GOT3 (cell line): ENCODE results near the gene WNT4.

ENCODE experiments used
- DNase-seq: peaks from one replicate; lab custom pipeline; 2025; ENCODE audit warnings: mixed read lengths; lab: John Stamatoyannopoulos, UW

The WNT4 gene

DNA sequence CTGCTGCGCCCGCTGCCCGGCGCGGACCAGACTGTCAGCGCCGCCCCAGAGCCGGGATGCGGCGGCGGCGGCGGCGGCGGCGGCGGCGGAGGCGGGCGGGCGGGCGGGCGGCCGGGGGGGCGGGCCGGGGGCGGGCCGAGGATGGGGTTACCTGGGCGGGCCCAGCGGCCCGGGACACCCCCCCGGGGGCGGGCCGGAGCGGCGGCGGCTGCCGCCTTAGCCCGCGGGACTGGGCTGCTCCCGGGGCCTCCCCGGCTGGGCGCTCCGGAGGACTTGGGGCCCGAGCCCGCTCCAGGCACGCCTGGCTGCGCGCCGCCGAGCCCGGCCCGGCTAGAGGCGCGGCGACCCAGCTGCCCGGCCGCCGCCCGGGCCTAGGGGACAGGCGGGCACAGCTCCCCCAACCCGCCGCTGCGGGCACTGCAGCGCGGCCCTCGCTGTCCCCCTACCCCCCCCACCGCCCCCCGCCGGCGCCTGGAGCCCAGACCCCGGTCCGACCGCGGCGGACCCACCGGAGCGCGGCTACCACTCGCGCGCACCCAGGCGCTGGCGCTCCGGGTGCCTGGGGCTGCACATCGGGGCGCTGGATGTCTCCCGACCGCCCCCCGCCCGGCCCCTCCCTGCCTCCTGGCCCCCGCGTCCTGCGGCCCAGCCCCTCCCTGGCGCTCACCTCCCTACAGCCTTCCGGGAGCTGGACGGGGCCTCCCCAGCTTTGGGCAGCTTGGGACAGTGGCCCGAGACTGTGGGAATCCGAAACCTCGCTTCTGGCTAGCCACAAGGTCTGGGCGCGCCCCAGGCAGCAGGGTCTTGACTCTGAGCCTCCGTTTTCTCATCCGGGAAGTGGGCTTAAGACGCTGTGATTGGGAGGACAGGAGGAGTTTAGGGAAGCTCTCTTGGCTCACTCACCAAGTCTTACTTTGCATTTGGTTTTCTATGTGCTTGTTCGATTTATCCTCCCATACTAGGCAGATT, at the start of gene WNT4:
Gene WNT4 (minus strand): TSS at position 33 of the 969 bp plus-strand sequence. CDS start 175 bp downstream, outside the sequence.
- no peak for DNase-seq

DNA sequence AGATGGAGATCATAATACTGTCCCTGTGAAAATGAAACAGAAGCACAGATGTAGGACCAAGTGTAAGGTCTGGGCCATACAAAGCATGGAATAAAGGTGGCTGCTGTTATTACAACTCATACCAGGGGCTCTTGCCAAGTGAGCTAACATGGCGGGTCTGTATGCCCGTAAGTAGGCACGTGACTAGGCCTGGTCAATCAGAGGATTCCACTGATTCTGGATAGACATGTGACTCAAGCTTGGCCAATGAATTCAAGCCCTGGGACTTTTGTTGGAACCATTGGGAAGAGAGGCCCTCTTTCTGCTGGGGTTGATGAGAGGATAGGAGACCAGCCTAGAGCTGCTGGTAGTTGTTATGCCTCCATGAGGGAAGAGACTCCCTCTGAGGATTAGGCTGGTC, 47.8 kb upstream of the WNT4 start:
- DNase-seq, result no peak

DNA sequence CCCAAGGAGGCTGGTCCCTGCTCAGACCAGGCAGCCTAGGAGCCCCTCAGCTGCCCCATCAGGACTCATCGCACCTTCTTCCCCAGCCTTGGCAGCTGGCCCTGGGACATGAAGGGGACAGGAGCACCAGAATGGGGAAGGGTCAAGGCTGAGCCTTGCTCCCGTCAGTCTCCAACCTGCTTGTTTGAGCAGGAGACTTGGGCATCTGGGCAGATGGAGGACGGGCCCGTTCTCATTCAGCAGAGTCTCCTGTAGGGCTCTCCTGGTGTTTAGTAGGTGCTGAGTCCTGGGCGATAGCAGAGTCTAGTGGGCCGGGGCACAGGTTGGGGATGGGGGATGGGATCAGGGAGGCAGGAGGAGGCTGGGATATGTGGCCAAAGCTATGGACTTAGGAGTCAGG, 47.4 kb upstream of the WNT4 start:
- no peak for DNase-seq

DNA sequence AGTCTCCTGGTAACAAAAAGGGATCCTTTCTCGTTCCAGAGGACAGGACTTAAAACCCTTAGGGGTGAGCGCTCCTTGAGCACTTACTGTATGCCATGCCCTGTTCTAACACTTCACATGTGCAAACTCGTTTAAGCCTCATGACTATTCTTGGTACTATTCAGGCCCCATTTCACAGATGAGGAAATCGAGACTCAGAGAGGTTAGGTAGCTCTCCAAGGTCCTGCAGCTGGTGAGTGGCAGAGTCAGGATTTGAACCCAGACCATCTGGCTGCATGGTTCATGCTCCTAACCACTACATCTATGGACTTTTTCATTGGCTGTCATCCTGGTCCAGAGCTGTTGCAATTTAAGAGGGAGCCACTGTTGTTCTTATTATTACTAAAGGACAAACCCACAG, 46.7 kb upstream of the WNT4 start:
- no peak for DNase-seq

GRCh38 chr1:22188914-22189313, 46.0 kb upstream of the WNT4 start:
- no peak for DNase-seq

- no peak for DNase-seq
Observed at GRCh38 chr1:22188436-22188835, 45.5 kb upstream of the WNT4 start.

DNA sequence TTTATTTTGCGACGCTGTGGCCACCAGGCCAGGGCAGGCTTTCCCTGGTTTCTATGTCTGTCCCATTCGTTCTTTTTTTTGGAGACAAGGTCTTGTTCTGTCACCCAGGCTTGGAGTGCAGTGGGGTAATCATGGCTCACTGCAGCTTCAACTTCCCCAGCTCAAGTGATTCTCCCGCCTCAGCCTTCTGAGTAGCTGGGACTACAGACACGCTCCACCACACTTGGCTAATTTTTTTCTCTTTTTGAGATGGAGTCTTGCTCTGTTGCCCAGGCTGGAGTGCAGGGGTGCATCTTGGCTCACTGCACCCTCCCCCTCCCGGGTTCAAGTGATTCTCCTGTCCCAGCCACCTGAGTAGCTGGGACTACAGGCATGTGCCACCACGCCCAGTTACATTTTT, 43.4 kb upstream of the WNT4 start:
- DNase-seq, result no peak

- no peak for DNase-seq
Observed at GRCh38 chr1:22184892-22185612, 42.2 kb upstream of the WNT4 start.

DNA sequence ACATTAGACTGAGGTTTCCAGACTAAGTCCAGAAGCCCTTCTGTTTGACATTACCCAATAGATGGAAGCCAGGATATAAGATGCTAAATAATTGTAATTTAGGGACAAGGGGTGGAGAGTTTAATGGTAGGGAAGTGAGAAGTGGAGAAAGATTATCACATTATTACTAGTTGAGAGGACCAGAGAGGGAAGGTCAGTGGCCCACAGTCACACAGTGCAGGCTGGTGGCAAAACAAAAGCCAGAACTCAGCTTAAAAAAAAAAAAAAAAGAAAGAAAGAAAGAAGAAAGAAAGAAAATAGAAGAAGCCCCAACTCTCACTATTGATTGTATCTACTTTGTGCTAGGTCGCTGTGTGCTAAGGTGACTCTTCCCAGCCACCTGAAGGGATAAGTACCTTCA, 41.6 kb upstream of the WNT4 start:
- DNase-seq, result no peak

- no peak for DNase-seq
Observed at GRCh38 chr1:22182715-22183114, 39.8 kb upstream of the WNT4 start.

- no peak for DNase-seq
Observed at GRCh38 chr1:22179197-22179803, 36.4 kb upstream of the WNT4 start.

GRCh38 chr1:22177354-22178003, 34.6 kb upstream of the WNT4 start:
- no peak for DNase-seq

DNA sequence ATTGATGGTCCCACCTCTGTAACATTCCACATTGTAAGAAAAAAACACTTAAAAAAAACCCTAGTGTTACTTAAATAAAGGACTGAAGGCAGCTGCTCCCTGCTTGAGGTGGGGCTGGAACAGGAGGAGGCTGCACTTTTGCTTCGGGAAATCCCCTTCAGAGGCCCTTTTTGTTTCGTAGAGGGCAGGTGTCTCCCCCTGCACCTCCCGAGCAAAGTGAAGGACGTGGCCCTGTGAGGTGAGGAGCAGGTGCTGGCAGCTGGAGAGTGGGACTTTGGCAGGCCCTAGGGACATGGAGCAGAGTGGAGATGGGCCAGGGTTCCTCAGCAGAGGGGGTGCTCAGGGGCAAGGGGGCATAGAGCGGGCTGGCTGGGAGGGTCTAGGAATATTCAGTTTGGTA, 33.4 kb upstream of the WNT4 start:
- DNase-seq, result no peak

- no peak for DNase-seq
Observed at GRCh38 chr1:22174446-22175220, 31.7 kb upstream of the WNT4 start.

DNA sequence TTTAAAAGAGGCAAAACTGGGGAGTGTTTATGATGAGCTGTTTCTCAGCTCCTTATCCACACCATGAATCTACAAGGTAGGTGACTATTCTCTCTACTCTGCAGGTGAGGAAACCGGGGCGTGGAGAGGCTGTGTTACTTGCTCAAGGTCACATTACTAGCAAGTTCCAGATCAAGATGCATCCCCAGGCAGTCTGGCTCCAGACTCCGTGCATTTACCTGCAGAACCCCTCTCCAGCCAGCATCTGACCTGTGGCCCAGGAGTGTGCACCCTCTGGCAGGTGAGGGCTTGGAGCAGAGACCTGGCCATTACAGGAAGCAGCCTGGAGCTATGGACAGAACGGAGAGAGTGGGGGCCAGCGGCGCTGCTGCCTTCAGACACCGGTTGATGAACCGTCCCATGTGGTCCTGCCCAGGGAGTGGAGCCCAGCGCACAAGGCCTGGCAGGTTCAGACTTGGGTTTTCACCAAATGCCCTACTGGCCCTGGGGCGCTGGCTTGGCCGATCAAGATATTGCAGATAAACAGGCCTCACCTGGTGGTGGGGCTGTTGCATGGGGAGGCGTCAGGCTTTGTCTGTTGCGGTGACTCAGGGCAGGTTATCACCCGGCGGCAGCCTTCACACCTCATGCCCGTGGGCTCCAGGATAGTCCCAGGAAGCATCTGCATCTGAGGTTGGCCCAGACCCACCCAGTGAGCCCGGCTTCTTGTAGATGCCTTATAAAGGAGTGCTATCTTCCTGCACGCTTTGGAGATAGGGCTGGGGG, 29.2 kb upstream of the WNT4 start:
- no peak for DNase-seq

DNA sequence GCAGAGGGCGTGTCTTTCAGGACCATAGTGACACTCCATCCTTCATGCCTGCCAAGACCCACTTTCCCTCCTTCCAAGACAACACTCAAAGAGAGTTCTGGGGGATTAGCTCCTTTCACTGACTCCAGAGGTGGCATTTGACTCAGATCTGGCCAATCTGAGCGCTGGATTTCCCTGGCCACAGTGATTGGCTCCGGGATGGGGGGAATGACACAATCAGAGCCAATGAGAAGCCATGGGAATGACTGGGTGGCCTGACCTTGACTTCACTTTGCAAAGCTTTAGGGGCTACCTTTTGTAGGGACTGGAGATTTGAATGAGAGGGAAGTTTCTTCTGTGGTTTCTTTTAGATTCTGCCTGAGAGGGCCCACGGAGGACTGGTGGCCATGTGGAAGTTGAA, 26.9 kb upstream of the WNT4 start:
- no peak for DNase-seq

- DNase-seq, result no peak
Observed at GRCh38 chr1:22168412-22168973, 25.6 kb upstream of the WNT4 start.

DNA sequence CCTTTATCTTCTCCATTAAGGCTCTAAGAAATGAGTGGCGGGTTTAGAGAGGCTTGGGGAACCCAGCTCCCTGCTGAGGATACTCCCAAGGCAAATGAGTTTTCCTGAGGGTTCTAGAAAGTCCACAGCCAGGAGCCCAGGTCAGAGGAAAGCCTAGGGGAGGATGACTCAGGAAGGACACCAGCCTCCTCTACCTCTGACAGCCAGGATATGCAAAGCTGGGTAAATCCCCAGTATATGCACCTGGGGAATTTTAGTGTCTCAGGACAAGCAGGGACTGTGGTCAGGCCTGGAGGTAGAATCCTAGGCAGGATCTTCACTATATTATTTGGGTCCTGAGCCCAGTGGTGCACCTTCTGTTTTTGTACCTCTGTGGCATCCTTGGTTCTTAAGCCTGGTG, 23.5 kb upstream of the WNT4 start:
- DNase-seq, result no peak

DNA sequence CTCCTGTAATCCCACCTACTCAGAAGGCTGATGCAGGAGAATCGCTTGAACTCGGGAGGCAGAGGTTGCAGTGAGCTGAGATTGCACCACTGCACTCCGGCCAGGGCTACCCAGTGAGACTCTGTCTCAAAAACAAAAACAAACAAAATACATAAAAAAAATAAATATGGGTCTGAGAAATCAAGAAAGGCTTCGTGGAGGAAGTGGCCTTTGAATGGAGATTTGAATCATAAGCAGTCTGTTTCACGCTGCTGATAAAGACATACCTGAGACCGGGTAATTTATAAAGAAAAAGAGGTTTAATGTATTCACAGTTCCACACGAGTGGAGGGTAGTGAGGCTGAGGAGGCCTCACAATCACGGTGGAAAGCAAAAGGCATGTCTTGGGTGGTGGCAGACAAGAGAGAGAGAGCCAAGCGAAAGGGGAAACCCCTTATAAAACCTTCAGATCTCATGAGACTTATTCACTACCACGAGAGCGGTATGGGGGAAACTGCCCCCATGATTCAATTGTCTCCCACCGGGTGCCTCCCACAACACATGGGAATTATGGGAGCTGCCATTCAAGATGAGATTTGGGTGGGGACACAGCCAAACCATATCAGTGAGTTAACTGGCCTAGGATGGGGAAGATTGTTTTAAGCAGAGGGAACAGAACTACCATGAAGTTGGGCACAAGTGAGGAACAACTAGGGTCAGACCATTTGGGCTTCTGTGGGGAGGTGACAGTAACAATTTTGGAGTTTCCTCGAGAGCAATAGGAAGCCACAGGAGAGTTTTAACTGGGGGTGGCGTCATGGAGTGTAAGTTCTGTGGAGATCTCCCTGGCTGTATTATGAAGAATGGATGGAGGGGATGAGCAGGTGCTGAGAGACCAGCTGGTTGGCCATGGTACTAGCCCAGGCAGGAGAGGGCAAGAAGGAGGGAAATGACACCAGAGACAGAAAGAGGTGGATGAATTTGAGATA, 22.2 kb upstream of the WNT4 start:
- no peak for DNase-seq
